ENCODE data around the gene MAD2L1. TPM values are rescaled to one million over a fixed set of nuclear protein-coding genes. Genes with fewer than 3 reads are reported as not detected.

The MAD2L1 gene
- total and polyA plus RNA-seq, 2 of the 4 experiments (the other 2 are of a cell fraction) = 13.6 to 15.2 TPM

GRCh38 chr4:120105472-120105871 is 38.8 kb upstream of the MAD2L1 start:
- H3K23ac ChIP-seq (ENCODE audit: low read depth, low read length) = no peak overlapping the region
- no peak overlapping the region for H2BK5ac ChIP-seq (ENCODE audit: low read depth, low read length, poor library complexity, severe bottlenecking)
- no peak overlapping the region for H3K56ac ChIP-seq (ENCODE audit: extremely low read depth, insufficient read depth, low read length)
- no peaks in the 10 kb centered on the region for H3K79me1 ChIP-seq (ENCODE audit: low read depth in 1 of 2, low read length in 2 of 2)
- H3K9me3 ChIP-seq (ENCODE audit: control insufficient read depth, insufficient read depth, low read length) = no peaks in the 10 kb centered on the region
- no peak overlapping the region for H4K5ac ChIP-seq (ENCODE audit: low read depth, low read length)
- no peak overlapping the region for H2BK20ac ChIP-seq (ENCODE audit: low read depth, low read length)
- H3K27ac ChIP-seq (ENCODE audit: insufficient read depth, low read length) = no peak overlapping the region
- intact Hi-C loops (cut with micrococcal nuclease) = no loop called here
- dilution Hi-C loops (cut with HindIII; ENCODE audit: low sequenced_read_pairs, unreplicated experiment) = no loop called here
- no peaks in the 10 kb centered on the region for H3K4me1 ChIP-seq (ENCODE audit: control insufficient read depth, insufficient read depth, low read length)
- in situ Hi-C loops (cut with MboI; ENCODE audit: low sequenced_read_pairs) = no loop called here
- no peaks in the 10 kb centered on the region for H4K20me1 ChIP-seq (ENCODE audit: insufficient read depth, low read length)
- no peaks in the 10 kb centered on the region for H3K36me3 ChIP-seq (ENCODE audit: control insufficient read depth, insufficient read depth, low read length)
- ChIA-PET CTCF (no interaction called here), POLR2A (ENCODE audit: unreplicated experiment) (no interaction called here)
- no peak overlapping the region for H3K14ac ChIP-seq (replicated peaks; ENCODE audit: low read depth, low read length)
- no peak overlapping the region for H2BK15ac ChIP-seq (ENCODE audit: low read depth, low read length)
- H2AK5ac ChIP-seq (ENCODE audit: low read depth, low read length) = no peak overlapping the region
- H2BK120ac ChIP-seq (ENCODE audit: low read depth, low read length) = no peak overlapping the region
- BruUV-seq (replicated peaks) = no TSS peak
- WGBS, 2 experiments (ENCODE audit: extremely low coverage in 2 of 2, insufficient read length in 1 of 2) = no CpG with 5 or more reads among the region's 1 CpG
- H4K8ac ChIP-seq (ENCODE audit: low read depth in 2 of 2, low read length in 2 of 2) = no peak overlapping the region
- no peak overlapping the region for H4K91ac ChIP-seq (ENCODE audit: insufficient read depth, low read depth, low read length)
- 0 out of 2 replicates have a peak, but pooled peaks cover 2% of the 10 kb centered on the region for H3K9me1 ChIP-seq (ENCODE audit: insufficient read depth, low read length)
- no peak overlapping the region for H3K4me3 ChIP-seq (ENCODE audit: insufficient read depth, low read depth, low read length)
- H3K18ac ChIP-seq (ENCODE audit: low read depth, low read length) = no peak overlapping the region
- no peak overlapping the region for H3K4me2 ChIP-seq (ENCODE audit: low read depth, low read length)
- H3K4ac ChIP-seq (ENCODE audit: low read depth, low read length) = no peak overlapping the region
- H2AK9ac ChIP-seq (replicated peaks; ENCODE audit: low read depth, low read length, poor library complexity) = no peak overlapping the region
- no peak for ATAC-seq (ENCODE audit: low read depth)
- H3K9ac ChIP-seq (ENCODE audit: low read depth, low read length) = no peak overlapping the region
- H2AFZ ChIP-seq (replicated peaks; ENCODE audit: low read length, poor library complexity) = no peak overlapping the region
- H3K27me3 ChIP-seq (ENCODE audit: control insufficient read depth, insufficient read depth, low read length) = no peaks in the 10 kb centered on the region
- DNase-seq = no peak
- TF ChIP-seq MXI1 (IDR thresholded peaks at IDR 0.05; ENCODE audit: borderline replicate concordance, low read depth, low read length) = no peak

Data from IMR-90 (cell line).